ENCODE data around the gene PPP1R36. TPM values are rescaled to one million over a fixed set of nuclear protein-coding genes. Genes with fewer than 3 reads are reported as not detected.

The PPP1R36 gene
- total and polyA plus RNA-seq, 3 donors from 2014 or later = 22.4 to 108 (median 38.5) TPM

GRCh38 chr14:64506721-64507120 is 43.0 kb upstream of the PPP1R36 start:
- Histone ChIP-seq H3K36me3 (ENCODE audit: low read depth, missing control alignments) (no peaks in the 10 kb centered on the region), H3K9me3 (no peaks in the 10 kb centered on the region), H3K4me3 (no peak overlapping the region), H3K27ac (peak overlapping the region in 1 of 2 donors; percentile 99), H3K27me3 (no peaks in the 10 kb centered on the region), H3K4me1 (peaks cover 44% of the 10 kb centered on the region)
- DNase-seq = no peak
- WGBS, 2 donors = 21 to 28% methylated on average over 3 of the region's 3 CpGs
- TF ChIP-seq POLR2A (IDR thresholded peaks at IDR 0.05) (no peak), CTCF (IDR thresholded peaks at IDR 0.05) (no peak)
- intact Hi-C loops (cut with DNase I; ENCODE audit: low total_unique reads) = no loop called here

GRCh38 chr14:64507376-64508156 is 42.2 kb upstream of the PPP1R36 start:
- H3K9me3 ChIP-seq = no peaks in the 10 kb centered on the region
- no peak for DNase-seq
- WGBS, 2 donors = 72% methylated on average over 4 of the region's 4 CpGs

GRCh38 chr14:64508215-64508776 is 41.5 kb upstream of the PPP1R36 start:
- Histone ChIP-seq H3K36me3 (ENCODE audit: low read depth, missing control alignments) (no peaks in the 10 kb centered on the region), H3K4me3 (no peak overlapping the region), H3K27me3 (no peaks in the 10 kb centered on the region), H3K9me3 (no peaks in the 10 kb centered on the region), H3K27ac (no peak overlapping the region), H3K4me1 (peaks cover 32% of the 10 kb centered on the region)
- TF ChIP-seq CTCF (IDR thresholded peaks at IDR 0.05) = no peak
- no peak for TF ChIP-seq POLR2A (IDR thresholded peaks at IDR 0.05)
- DNase-seq = no peak
- intact Hi-C loops (cut with DNase I; ENCODE audit: low total_unique reads) = no loop called here
- WGBS, 2 donors = 36 to 51% methylated on average over 1 of the region's 1 CpG

More at GRCh38 chr14:64507376-64508156, 42.2 kb upstream of the PPP1R36 start:
- no peak overlapping the region for H3K4me3 ChIP-seq
- H3K27ac ChIP-seq = no peak overlapping the region
- peaks cover 35% of the 10 kb centered on the region for H3K4me1 ChIP-seq
- H3K36me3 ChIP-seq (ENCODE audit: low read depth, missing control alignments) = no peaks in the 10 kb centered on the region
- no peaks in the 10 kb centered on the region for H3K27me3 ChIP-seq
- intact Hi-C loops (cut with DNase I; ENCODE audit: low total_unique reads) = no loop called here
- TF ChIP-seq CTCF (IDR thresholded peaks at IDR 0.05) (no peak), POLR2A (IDR thresholded peaks at IDR 0.05) (no peak)

- Histone ChIP-seq H3K9me3 (no peaks in the 10 kb centered on the region), H3K27ac (no peak overlapping the region), H3K36me3 (ENCODE audit: low read depth, missing control alignments) (no peaks in the 10 kb centered on the region), H3K4me3 (no peak overlapping the region), H3K27me3 (no peaks in the 10 kb centered on the region), H3K4me1 (peaks cover 32% of the 10 kb centered on the region)
- TF ChIP-seq POLR2A (IDR thresholded peaks at IDR 0.05) (no peak), CTCF (IDR thresholded peaks at IDR 0.05) (no peak)
- intact Hi-C loops (cut with DNase I; ENCODE audit: low total_unique reads) = no loop called here
- no peak for DNase-seq
- WGBS, 2 donors = 76 to 93% methylated on average over 8 of the region's 8 CpGs
These were observed 40.7 kb upstream of the PPP1R36 start for GRCh38 chr14:64509036-64509435.
